Measurements from ENCODE around the gene FTO.

The FTO gene

DNA sequence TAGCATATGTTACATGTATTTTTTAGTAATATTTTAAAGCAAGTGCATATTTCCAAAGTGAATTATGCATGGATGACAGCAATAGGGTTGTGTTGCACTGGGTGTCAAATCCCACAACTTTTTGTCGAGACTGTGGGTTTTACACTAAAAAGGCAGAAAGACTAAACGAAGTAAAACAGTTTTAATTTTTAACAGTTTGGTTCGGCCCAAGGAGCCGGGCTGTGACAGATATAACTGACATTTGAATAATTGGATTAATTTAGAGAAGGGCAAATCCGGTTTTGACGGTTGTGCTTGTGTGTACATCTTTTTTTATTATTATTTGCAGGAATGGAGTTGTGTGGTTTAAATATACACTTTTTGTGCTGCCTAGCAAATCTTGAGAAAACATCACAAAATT lies 263.6 kb downstream of the FTO start:
- TF ChIP-seq, protein P1, sequence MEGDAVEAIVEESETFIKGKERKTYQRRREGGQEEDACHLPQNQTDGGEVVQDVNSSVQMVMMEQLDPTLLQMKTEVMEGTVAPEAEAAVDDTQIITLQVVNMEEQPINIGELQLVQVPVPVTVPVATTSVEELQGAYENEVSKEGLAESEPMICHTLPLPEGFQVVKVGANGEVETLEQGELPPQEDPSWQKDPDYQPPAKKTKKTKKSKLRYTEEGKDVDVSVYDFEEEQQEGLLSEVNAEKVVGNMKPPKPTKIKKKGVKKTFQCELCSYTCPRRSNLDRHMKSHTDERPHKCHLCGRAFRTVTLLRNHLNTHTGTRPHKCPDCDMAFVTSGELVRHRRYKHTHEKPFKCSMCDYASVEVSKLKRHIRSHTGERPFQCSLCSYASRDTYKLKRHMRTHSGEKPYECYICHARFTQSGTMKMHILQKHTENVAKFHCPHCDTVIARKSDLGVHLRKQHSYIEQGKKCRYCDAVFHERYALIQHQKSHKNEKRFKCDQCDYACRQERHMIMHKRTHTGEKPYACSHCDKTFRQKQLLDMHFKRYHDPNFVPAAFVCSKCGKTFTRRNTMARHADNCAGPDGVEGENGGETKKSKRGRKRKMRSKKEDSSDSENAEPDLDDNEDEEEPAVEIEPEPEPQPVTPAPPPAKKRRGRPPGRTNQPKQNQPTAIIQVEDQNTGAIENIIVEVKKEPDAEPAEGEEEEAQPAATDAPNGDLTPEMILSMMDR (conservative IDR thresholded peaks at IDR 0.05), result no peak
- TF ChIP-seq ZFX (IDR thresholded peaks at IDR 0.05), result no peak

DNA sequence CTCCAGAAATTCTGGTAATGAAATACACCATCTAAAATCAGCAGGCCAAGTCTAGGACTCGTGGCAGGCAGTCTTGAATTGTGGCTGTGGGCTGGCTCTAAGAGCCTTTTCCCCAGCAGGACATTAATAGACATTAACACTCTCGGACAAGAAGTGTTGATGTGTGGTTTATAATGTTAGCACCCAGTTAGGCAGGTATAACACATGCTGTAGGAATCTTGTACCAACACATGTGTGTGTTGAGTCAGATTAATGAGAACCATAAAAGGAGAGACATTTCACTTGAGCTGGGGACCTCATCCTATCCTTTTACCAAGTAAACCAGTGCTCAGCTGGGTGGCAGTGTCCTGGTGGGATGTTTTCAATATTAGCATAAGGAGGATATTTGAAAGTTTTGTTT lies 264.5 kb downstream of the FTO start:
- TF ChIP-seq ZFX (IDR thresholded peaks at IDR 0.05), result no peak
- TF ChIP-seq, protein P1 (conservative IDR thresholded peaks at IDR 0.05), result no peak
- H3K27ac ChIP-seq, result no peak overlapping the region

More for the DNA sequence above, 263.6 kb downstream of the FTO start:
- H3K27ac ChIP-seq, result no peak overlapping the region

DNA sequence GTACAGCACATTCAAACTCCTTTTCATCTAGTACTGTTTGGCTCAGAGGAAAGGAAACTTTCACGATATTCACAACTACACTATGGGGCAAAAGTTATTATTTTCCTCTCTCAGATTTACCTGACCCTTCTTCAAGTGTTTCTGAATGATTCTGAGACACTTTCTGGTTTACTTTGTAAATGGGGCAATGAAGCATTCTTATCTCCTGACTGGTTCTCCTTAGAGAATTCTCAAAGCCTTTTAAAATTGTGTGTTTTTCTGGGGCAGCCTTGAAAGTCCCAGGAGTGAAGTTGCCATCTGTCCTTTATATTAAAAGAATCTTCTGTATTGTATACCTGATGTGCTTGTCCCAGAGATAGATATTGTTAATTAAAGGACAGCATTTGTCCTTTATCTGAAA lies 264.9 kb downstream of the FTO start:
- TF ChIP-seq, protein P1 (conservative IDR thresholded peaks at IDR 0.05), result no peak
- no peak for TF ChIP-seq ZFX (IDR thresholded peaks at IDR 0.05)
- H3K27ac ChIP-seq, result no peak overlapping the region

DNA sequence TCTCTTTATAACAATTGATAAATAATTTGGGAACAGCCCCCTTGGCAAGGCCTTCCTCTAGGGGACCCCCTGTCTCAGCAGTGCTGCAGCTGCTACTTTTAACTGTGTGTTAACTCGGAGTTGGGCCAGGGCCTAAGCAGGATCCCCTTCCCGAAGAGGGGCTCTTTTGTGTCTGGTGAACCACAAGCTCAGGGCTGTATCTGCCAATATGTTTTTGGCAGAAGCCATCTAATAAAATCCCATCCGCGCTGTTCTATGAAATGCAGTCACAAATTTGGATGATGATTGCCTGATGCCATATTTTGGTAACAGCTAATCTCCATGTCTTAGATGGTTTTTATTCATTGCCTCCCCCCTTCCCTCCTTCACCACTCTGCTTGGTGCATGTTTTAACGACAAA lies 267.7 kb downstream of the FTO start:
- TF ChIP-seq ZFX (IDR thresholded peaks at IDR 0.05), result no peak
- TF ChIP-seq, protein P1 (conservative IDR thresholded peaks at IDR 0.05), result no peak
- no peak overlapping the region for H3K27ac ChIP-seq

DNA sequence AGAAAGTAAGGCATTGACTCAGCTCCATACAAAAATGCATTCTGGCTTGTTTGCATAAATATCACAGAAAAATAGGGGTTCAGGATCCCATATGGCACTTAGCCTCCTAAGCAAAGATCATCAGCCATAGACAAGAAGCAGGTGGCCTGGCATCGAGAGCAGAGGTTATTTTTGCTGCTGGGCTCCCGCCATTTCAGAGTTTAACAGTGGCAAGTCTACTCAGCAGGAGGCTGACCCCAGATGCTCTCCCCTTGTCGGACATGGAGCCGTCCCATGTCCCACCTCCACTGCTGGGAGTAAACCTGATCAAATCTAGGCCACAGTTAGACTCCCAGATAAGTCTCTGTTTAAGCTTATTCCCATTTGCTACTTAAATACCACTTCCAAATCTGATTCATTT lies 269.1 kb downstream of the FTO start:
- no peak for TF ChIP-seq ZFX (IDR thresholded peaks at IDR 0.05)
- TF ChIP-seq, protein P1 (conservative IDR thresholded peaks at IDR 0.05), result no peak

DNA sequence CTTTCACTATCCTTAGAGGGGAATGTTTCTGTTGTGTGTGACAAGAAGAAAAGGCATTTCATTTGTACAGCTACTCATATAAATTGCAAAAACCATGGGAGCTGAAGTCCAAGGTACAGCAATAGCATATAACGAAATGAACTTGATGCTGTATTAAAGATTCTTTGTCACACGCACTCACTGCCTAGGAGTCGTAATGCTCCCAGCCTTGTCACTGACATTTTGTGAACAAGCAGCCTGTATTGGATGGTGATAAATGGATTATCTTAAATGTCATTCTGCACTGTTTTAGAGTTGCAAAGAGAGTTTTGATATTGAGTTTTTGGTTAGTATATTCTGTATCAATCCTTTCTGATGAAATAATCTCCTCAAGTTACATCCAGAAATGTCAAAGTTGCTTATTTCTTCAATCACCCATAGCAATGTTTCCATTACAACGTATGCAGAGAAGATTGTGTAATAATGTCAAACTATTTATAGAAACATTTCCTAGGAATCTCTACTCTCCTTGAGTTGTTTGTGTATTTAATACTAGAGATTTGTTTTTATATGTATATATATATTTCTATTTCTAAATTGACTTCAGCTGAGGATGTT lies 270.6 kb downstream of the FTO start:
- H3K27ac ChIP-seq, result no peak overlapping the region
- TF ChIP-seq ZFX (IDR thresholded peaks at IDR 0.05), result no peak
- TF ChIP-seq, protein P1 (conservative IDR thresholded peaks at IDR 0.05), result no peak

More for the DNA sequence above, 269.1 kb downstream of the FTO start:
- H3K27ac ChIP-seq, result no peak overlapping the region

DNA sequence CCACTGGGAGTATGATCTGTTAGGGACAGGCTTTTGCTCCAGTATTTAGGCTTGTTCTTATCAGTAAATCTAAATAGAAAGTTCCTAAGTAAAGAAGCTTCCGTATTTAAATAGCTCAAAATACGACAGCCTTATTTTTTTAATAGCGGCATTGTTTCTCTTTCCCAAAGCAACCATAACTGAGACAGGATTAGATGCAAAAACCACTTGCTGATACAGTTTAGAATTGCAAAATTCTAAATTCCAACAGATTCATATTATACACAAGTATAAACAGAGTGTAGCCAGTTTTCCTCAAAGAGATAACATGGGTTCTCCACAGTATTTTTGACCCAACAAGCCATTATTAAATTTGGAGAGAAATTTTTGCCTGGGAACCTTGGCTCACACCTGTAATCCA lies 276.7 kb downstream of the FTO start:
- no peak for TF ChIP-seq ZFX (IDR thresholded peaks at IDR 0.05)
- TF ChIP-seq, protein P1 (conservative IDR thresholded peaks at IDR 0.05), result no peak
- H3K27ac ChIP-seq, result no peak overlapping the region
